ENCODE data around the gene GLRA1. TPM values are rescaled to one million over a fixed set of nuclear protein-coding genes. Genes with fewer than 3 reads are reported as not detected.

GLRA1 gene
- total and polyA plus RNA-seq, 2 of the 4 experiments (the other 2 are of a cell fraction), result not detected

DNA sequence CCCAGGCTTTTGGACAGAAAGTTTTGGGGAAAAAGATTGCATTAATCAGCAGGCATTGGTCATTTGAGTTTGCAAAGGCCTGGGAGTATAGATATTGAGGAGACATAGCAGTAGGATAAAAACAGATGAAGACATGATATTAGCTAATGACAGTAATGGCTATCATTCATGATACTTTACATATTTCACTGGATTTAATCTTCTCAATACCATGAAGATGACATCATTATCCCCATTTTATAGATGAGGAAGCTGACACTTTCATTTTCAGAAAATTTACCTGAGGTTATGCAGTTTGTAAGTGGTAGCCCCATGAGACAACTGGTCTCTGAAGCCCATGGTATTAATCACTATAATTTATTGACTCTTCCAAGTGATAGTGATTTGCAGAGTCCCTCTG, 23.0 kb downstream of the GLRA1 start:
- Histone ChIP-seq H2AK9ac (replicated peaks; ENCODE audit: low read depth, low read length, poor library complexity) (no peak overlapping the region), H3K9ac (ENCODE audit: low read depth, low read length) (no peak overlapping the region), H2BK20ac (ENCODE audit: low read depth, low read length) (no peak overlapping the region), H3K36me3 (ENCODE audit: control insufficient read depth, insufficient read depth, low read length) (no peaks in the 10 kb centered on the region), H3K27ac (ENCODE audit: insufficient read depth, low read length) (no peak overlapping the region), H4K8ac (ENCODE audit: low read depth in 2 of 2, low read length in 2 of 2) (no peak overlapping the region), H2BK15ac (ENCODE audit: low read depth, low read length) (no peak overlapping the region), H3K9me1 (ENCODE audit: insufficient read depth, low read length) (no peaks in the 10 kb centered on the region), H3K4me2 (ENCODE audit: low read depth, low read length) (no peak overlapping the region), H3K23ac (ENCODE audit: low read depth, low read length) (no peak overlapping the region), H2AFZ (replicated peaks; ENCODE audit: low read length, poor library complexity) (no peak overlapping the region), H2BK120ac (ENCODE audit: low read depth, low read length) (no peak overlapping the region), H2BK5ac (ENCODE audit: low read depth, low read length, poor library complexity, severe bottlenecking) (no peak overlapping the region), H2AK5ac (ENCODE audit: low read depth, low read length) (no peak overlapping the region), H4K5ac (ENCODE audit: low read depth, low read length) (no peak overlapping the region), H4K91ac (ENCODE audit: insufficient read depth, low read depth, low read length) (no peak overlapping the region), H3K56ac (ENCODE audit: extremely low read depth, insufficient read depth, low read length) (no peak overlapping the region), H4K20me1 (ENCODE audit: insufficient read depth, low read length) (no peaks in the 10 kb centered on the region), H3K14ac (replicated peaks; ENCODE audit: low read depth, low read length) (no peak overlapping the region), H3K4ac (ENCODE audit: low read depth, low read length) (no peak overlapping the region), H3K4me1 (ENCODE audit: control insufficient read depth, insufficient read depth, low read length) (no peaks in the 10 kb centered on the region; the same call in 1 of the 2 replicates), H3K27me3 (ENCODE audit: control insufficient read depth, insufficient read depth, low read length) (no peaks in the 10 kb centered on the region), H3K9me3 (ENCODE audit: control insufficient read depth, insufficient read depth, low read length) (no peaks in the 10 kb centered on the region), H3K4me3 (ENCODE audit: insufficient read depth, low read depth, low read length) (no peak overlapping the region), H3K79me1 (ENCODE audit: low read depth in 1 of 2, low read length in 2 of 2) (no peaks in the 10 kb centered on the region), H3K18ac (ENCODE audit: low read depth, low read length) (no peak overlapping the region)
- ChIA-PET CTCF (no interaction called here), POLR2A (ENCODE audit: unreplicated experiment) (no interaction called here)
- BruUV-seq (replicated peaks), result no TSS peak
- in situ Hi-C loops (cut with MboI; ENCODE audit: low sequenced_read_pairs) (no loop called here), dilution Hi-C loops (cut with HindIII; ENCODE audit: low sequenced_read_pairs, unreplicated experiment) (no loop called here), intact Hi-C loops (cut with micrococcal nuclease) (no loop called here)
- ATAC-seq (ENCODE audit: low read depth) (no peak), DNase-seq (no peak)
- TF ChIP-seq SMC3 (IDR thresholded peaks at IDR 0.05; ENCODE audit: low read depth, low read length), result no peak
- no peak for TF ChIP-seq CEBPB (IDR thresholded peaks at IDR 0.05; ENCODE audit: low read depth, low read length)
- TF ChIP-seq CHD1 (IDR thresholded peaks at IDR 0.05; ENCODE audit: low read depth, low read length), result no peak
- no peak for TF ChIP-seq MAFK (IDR thresholded peaks at IDR 0.05; ENCODE audit: low read depth, low read length)
